HG03097 (cell line): ENCODE measurements around the gene PSORS1C2.

Experiments used
- ATAC-seq: cut with Tn5 transposase; IDR thresholded peaks from one replicate; pipeline ENCODE4 v1.9.1; 2021; ENCODE audit not compliant: unreplicated experiment, low FRiP score

Gene PSORS1C2

GRCh38 chr6:31143148-31143547 is 4.3 kb upstream of the PSORS1C2 start:
- no peak for ATAC-seq

- ATAC-seq = no peak
These were observed 3.5 kb upstream of the PSORS1C2 start for GRCh38 chr6:31142361-31142761.

- ATAC-seq = no peak
These were observed 1.8 kb upstream of the PSORS1C2 start for GRCh38 chr6:31140643-31141042.

- no peak for ATAC-seq
These were observed 733 bp upstream of the PSORS1C2 start for GRCh38 chr6:31139599-31139998.

- no peak for ATAC-seq
These were observed 3.2 kb downstream of the PSORS1C2 start for GRCh38 chr6:31135710-31136109.

GRCh38 chr6:31132806-31133205 is 6.1 kb downstream of the PSORS1C2 start:
- ATAC-seq = no peak

- no peak for ATAC-seq
These were observed 7.3 kb downstream of the PSORS1C2 start for GRCh38 chr6:31131595-31131994.

GRCh38 chr6:31130751-31131150 is 8.1 kb downstream of the PSORS1C2 start:
- no peak for ATAC-seq

- ATAC-seq = no peak
These were observed 9.7 kb downstream of the PSORS1C2 start for GRCh38 chr6:31129130-31129529.

GRCh38 chr6:31128093-31128676 is 10.7 kb downstream of the PSORS1C2 start:
- no peak for ATAC-seq

- ATAC-seq = no peak
These were observed 12.3 kb downstream of the PSORS1C2 start for GRCh38 chr6:31126396-31127175.

- ATAC-seq = no peak
These were observed 13.1 kb downstream of the PSORS1C2 start for GRCh38 chr6:31125586-31126363.

- ATAC-seq = no peak
These were observed 13.7 kb downstream of the PSORS1C2 start for GRCh38 chr6:31125162-31125561.

- ATAC-seq = no peak
These were observed 15.8 kb downstream of the PSORS1C2 start for GRCh38 chr6:31122791-31123706.

- no peak for ATAC-seq
These were observed 17.6 kb downstream of the PSORS1C2 start for GRCh38 chr6:31121131-31121790.

- ATAC-seq = no peak
These were observed 18.5 kb downstream of the PSORS1C2 start, which contains the start of gene CDSN for GRCh38 chr6:31120151-31120915. Gene CDSN, minus strand, starts transcription at chr6:31120446. Its CDS starts 27 bp downstream, at chr6:31120419.

- no peak for ATAC-seq
These were observed 20.7 kb downstream of the PSORS1C2 start for GRCh38 chr6:31118178-31118577.

GRCh38 chr6:31116661-31117385 is 22.0 kb downstream of the PSORS1C2 start:
- no peak for ATAC-seq
